Stimulated activated CD4-positive, alpha-beta T cell treated with anti-CD3 and anti-CD28 coated beads, Interleukin-15, amount 100 ng/mL, for 48 hours (primary cell): ENCODE results near the gene ADSL.
"Not testable (repeated sequence)": the region's sequence is repeated elsewhere in the genome, so short reads cannot be mapped to it uniquely, and the experiment has no call there.

Source experiments
- DNase-seq, 2 donors: peaks; one replicate each; pipeline ENCODE4 v3.0.0-alpha.2; 2020; ENCODE audit warnings: low read depth in 2 of 2

Gene ADSL

GRCh38 chr22:40368016-40368415 is 21.7 kb downstream of the ADSL start:
- DNase-seq: no peak

- no peak for DNase-seq
Measured at GRCh38 chr22:40368836-40369235, 22.5 kb downstream of the ADSL start.

- no peak for DNase-seq
Measured at GRCh38 chr22:40374567-40374966, 28.3 kb downstream of the ADSL start.

GRCh38 chr22:40376149-40376548 is 29.8 kb downstream of the ADSL start:
- no peak for DNase-seq

- no peak for DNase-seq
Measured at GRCh38 chr22:40377931-40378330, 31.6 kb downstream of the ADSL start.

- DNase-seq: not testable (repeated sequence)
Measured at GRCh38 chr22:40378448-40378847, 32.1 kb downstream of the ADSL start.

- no peak for DNase-seq
Measured at GRCh38 chr22:40381461-40381860, 35.2 kb downstream of the ADSL start.

- no peak for DNase-seq
Measured at GRCh38 chr22:40383905-40384304, 37.6 kb downstream of the ADSL start.

GRCh38 chr22:40385036-40385782 is 38.9 kb downstream of the ADSL start:
- DNase-seq: no peak

GRCh38 chr22:40387746-40388145 is 41.4 kb downstream of the ADSL start:
- no peak for DNase-seq

GRCh38 chr22:40388231-40388630 is 41.9 kb downstream of the ADSL start:
- no peak for DNase-seq

GRCh38 chr22:40391417-40391816 is 45.1 kb downstream of the ADSL start:
- DNase-seq: no peak

- DNase-seq: no peak
Measured at GRCh38 chr22:40392618-40393017, 46.3 kb downstream of the ADSL start.

GRCh38 chr22:40394607-40395006 is 48.3 kb downstream of the ADSL start:
- no peak for DNase-seq

- no peak for DNase-seq
Measured at GRCh38 chr22:40395607-40396006, 49.3 kb downstream of the ADSL start.

- no peak for DNase-seq
Measured at GRCh38 chr22:40396882-40397281, 50.6 kb downstream of the ADSL start.

GRCh38 chr22:40397396-40397795 is 51.1 kb downstream of the ADSL start:
- no peak for DNase-seq

GRCh38 chr22:40399621-40400020 is 53.3 kb downstream of the ADSL start:
- DNase-seq: no peak

- DNase-seq: peak in 1 of 2 donors; percentile 20
Measured at GRCh38 chr22:40400159-40400558, 53.9 kb downstream of the ADSL start.

GRCh38 chr22:40401532-40401931 is 55.2 kb downstream of the ADSL start:
- peak; percentile 36 to 47 for DNase-seq

GRCh38 chr22:40401981-40402406 is 55.7 kb downstream of the ADSL start:
- DNase-seq: peak in 1 of 2 donors; percentile 16

- DNase-seq: no peak
Measured at GRCh38 chr22:40403141-40403540, 56.8 kb downstream of the ADSL start.

GRCh38 chr22:40403651-40404050 is 57.4 kb downstream of the ADSL start:
- DNase-seq: no peak
